H1 (cell line): Measurements from ENCODE around the gene B4GAT1. TPM values are rescaled to one million over a fixed set of nuclear protein-coding genes. Genes with fewer than 3 reads are reported as not detected.

Experiments
- CTCF ChIA-PET: fragments of 300-600 bp; sonication (Branson Sonifier 250); formaldehyde crosslinking; loops from one replicate; lab custom pipeline; 2021; ENCODE audit not compliant: partially characterized antibody; lab: Charles Lee
- POLR2A ChIA-PET: fragments of 300-600 bp; sonication (Branson Sonifier 250); formaldehyde crosslinking; loops from one replicate; lab custom pipeline; 2021; ENCODE audit warnings: inconsistent platforms; ENCODE audit not compliant: partially characterized antibody; lab: Charles Lee
- DNase-seq, 2 experiments: peaks; one replicate each; pipeline versions ENCODE4 v3.0.0 to v3.0.0-alpha.2; 2010 to 2022; ENCODE audit warnings: low spot score in 2 of 2, low read depth in 1 of 2, mixed read lengths in 1 of 2
- FAIRE-seq: peaks from 2 replicates; lab custom pipeline; 2011; peaks lifted over from hg19 to GRCh38; lab: Jason Lieb, UNC
- H2AFZ ChIP-seq: 2 replicates; pipeline ENCODE4 v1.8.1; 2012; ENCODE audit warnings: low read length, inconsistent platforms
- H2AK5ac ChIP-seq: 2 replicates; pipeline ENCODE4 v1.6.1; 2013; ENCODE audit warnings: low read depth, low read length
- H2BK120ac ChIP-seq: replicated peaks from 2 replicates; pipeline ENCODE3; 2013; ENCODE audit warnings: low read depth, low read length, inconsistent platforms
- H2BK12ac ChIP-seq: 2 replicates; pipeline ENCODE4 v1.6.1; 2013; ENCODE audit warnings: low read depth, low read length
- H2BK15ac ChIP-seq: 2 replicates; pipeline ENCODE4 v1.6.1; 2013; ENCODE audit warnings: low read length
- H2BK20ac ChIP-seq: 2 replicates; pipeline ENCODE4 v1.6.1; 2013; ENCODE audit warnings: low read length
- H2BK5ac ChIP-seq: 2 replicates; pipeline ENCODE4 v1.6.1; 2013; ENCODE audit warnings: low read depth, low read length
- H3K14ac ChIP-seq: 2 replicates; pipeline ENCODE4 v1.6.1; 2013; ENCODE audit warnings: inconsistent platforms; ENCODE audit not compliant: insufficient read length
- H3K18ac ChIP-seq: 2 replicates; pipeline ENCODE4 v1.6.1; 2013; ENCODE audit warnings: low read length; ENCODE audit errors: extremely low read depth
- H3K23ac ChIP-seq: 2 replicates; pipeline ENCODE4 v1.6.1; 2013; ENCODE audit warnings: inconsistent platforms; ENCODE audit not compliant: insufficient read length
- H3K23me2 ChIP-seq: 2 replicates; pipeline ENCODE4 v1.6.1; 2013; ENCODE audit warnings: low read depth, low read length
- H3K27ac ChIP-seq: 2 replicates; pipeline ENCODE4 v1.6.1; 2011; ENCODE audit warnings: low read depth, low read length, inconsistent platforms
- H3K27me3 ChIP-seq, 4 experiments: replicated peaks in 1 of 4; 1 replicate in 1 of 4; 2 replicates in 3 of 4; pipeline versions ENCODE4 v1.6.1 to v1.8.1; 2011 to 2013; ENCODE audit warnings: low read length in 3 of 4, mild to moderate bottlenecking in 3 of 4, inconsistent platforms in 2 of 4, mixed read lengths in 2 of 4, moderate library complexity in 1 of 4; ENCODE audit not compliant: control insufficient read depth in 3 of 4, insufficient read depth in 3 of 4; ENCODE audit errors: extremely low read depth in 1 of 4
- H3K36me3 ChIP-seq, 4 experiments: 2 replicates each; pipeline versions ENCODE4 v1.6.1 to v1.8.1; 2011 to 2013; ENCODE audit warnings: mild to moderate bottlenecking in 4 of 4, low read length in 3 of 4, moderate library complexity in 2 of 4, control low read depth in 1 of 4, inconsistent platforms in 1 of 4; ENCODE audit not compliant: insufficient read depth in 4 of 4, control insufficient read depth in 2 of 4
- H3K4ac ChIP-seq: replicated peaks from 2 replicates; pipeline ENCODE3; 2013; ENCODE audit warnings: low read length, low read depth, mixed read lengths, inconsistent platforms; ENCODE audit not compliant: insufficient read length
- H3K4me1 ChIP-seq, 4 experiments: replicated peaks in 1 of 4; 1 replicate in 1 of 4; 2 replicates in 3 of 4; pipeline versions ENCODE4 v1.6.1 to v1.8.1; 2011 to 2013; ENCODE audit warnings: low read length in 3 of 4, inconsistent platforms in 2 of 4, mixed read lengths in 1 of 4; ENCODE audit not compliant: insufficient read depth in 4 of 4, control insufficient read depth in 3 of 4
- H3K4me2 ChIP-seq, 2 experiments: 2 replicates each; pipeline versions ENCODE4 v1.6.1 to v1.8.1; 2011 to 2013; ENCODE audit warnings: low read depth in 2 of 2, low read length in 2 of 2, control low read depth in 1 of 2, inconsistent platforms in 1 of 2, mild to moderate bottlenecking in 1 of 2; ENCODE audit not compliant: insufficient read depth in 1 of 2
- H3K4me3 ChIP-seq, 4 experiments: fragments of 200-600, 300-600 bp in 1 of 4; sonication (generic), shearing (Covaris generic), sonication (Bioruptor Twin) in 1 of 4; 2 replicates each; pipeline versions ENCODE4 v1.5.1 to v1.8.1; 2011 to 2016; ENCODE audit warnings: low read length in 4 of 4, low read depth in 3 of 4, control low read depth in 2 of 4, inconsistent platforms in 2 of 4, mild to moderate bottlenecking in 2 of 4, mixed read lengths in 1 of 4, moderate library complexity in 1 of 4; ENCODE audit not compliant: insufficient read depth in 2 of 4; ENCODE audit errors: extremely low read depth in 1 of 4
- H3K56ac ChIP-seq: replicated peaks from 2 replicates; pipeline ENCODE3; 2013; ENCODE audit warnings: low read depth, mild to moderate bottlenecking, mixed read lengths, low read length, inconsistent platforms; ENCODE audit not compliant: insufficient read length
- H3K79me1 ChIP-seq: 2 replicates; pipeline ENCODE4 v1.6.1; 2013; ENCODE audit warnings: low read depth, low read length, control low read depth
- H3K79me2 ChIP-seq, 2 experiments: 2 replicates each; pipeline versions ENCODE4 v1.6.1 to v1.8.1; 2012 to 2013; ENCODE audit warnings: low read length in 2 of 2, mild to moderate bottlenecking in 2 of 2, inconsistent platforms in 1 of 2; ENCODE audit not compliant: insufficient read depth in 2 of 2, control insufficient read depth in 1 of 2
- H3K9ac ChIP-seq, 4 experiments: replicated peaks in 1 of 4; 1 replicate in 1 of 4; 2 replicates in 3 of 4; pipeline versions ENCODE4 v1.6.1 to v1.8.1; 2011 to 2013; ENCODE audit warnings: low read depth in 3 of 4, low read length in 3 of 4, control low read depth in 2 of 4, mild to moderate bottlenecking in 2 of 4, moderate library complexity in 2 of 4, inconsistent platforms in 1 of 4; ENCODE audit errors: extremely low read depth in 1 of 4
- H3K9me3 ChIP-seq, 2 experiments: 2 replicates each; pipeline versions ENCODE4 v1.6.1 to v1.8.1; 2012 to 2013; ENCODE audit warnings: mild to moderate bottlenecking in 2 of 2, moderate library complexity in 2 of 2, control low read depth in 1 of 2, inconsistent platforms in 1 of 2, low read depth in 1 of 2, low read length in 1 of 2, mixed read lengths in 1 of 2; ENCODE audit not compliant: insufficient read depth in 2 of 2
- H4K20me1 ChIP-seq, 2 experiments: replicated peaks in 1 of 2; 2 replicates each; pipeline versions ENCODE3 to v1.8.1; 2011 to 2013; ENCODE audit warnings: inconsistent platforms in 2 of 2, low read length in 2 of 2, mild to moderate bottlenecking in 1 of 2; ENCODE audit not compliant: insufficient read depth in 2 of 2, control insufficient read depth in 1 of 2
- H4K5ac ChIP-seq: 2 replicates; pipeline ENCODE4 v1.6.1; 2013; ENCODE audit warnings: low read length, low read depth, mixed read lengths, inconsistent platforms; ENCODE audit not compliant: insufficient read length
- H4K8ac ChIP-seq: 2 replicates; pipeline ENCODE4 v1.8.0; 2013; ENCODE audit warnings: mild to moderate bottlenecking, moderate library complexity, low read length, inconsistent platforms; ENCODE audit not compliant: insufficient read depth; ENCODE audit errors: extremely low read depth
- H4K91ac ChIP-seq: replicated peaks from 2 replicates; pipeline ENCODE3; 2013; ENCODE audit warnings: low read length, mixed read lengths, inconsistent platforms; ENCODE audit not compliant: insufficient read length
- EP300 ChIP-seq, 2 experiments: IDR thresholded peaks; 1 replicate in 1 of 2; 2 replicates in 1 of 2; pipeline ENCODE4 v1.6.1; 2011 to 2012; ENCODE audit warnings: low read depth in 2 of 2, low read length in 2 of 2, mild to moderate bottlenecking in 2 of 2, borderline replicate concordance in 1 of 2, inconsistent platforms in 1 of 2, moderate library complexity in 1 of 2
- HDAC2 ChIP-seq, 2 experiments: fragments of 300-600 bp in 1 of 2; sonication (generic) in 1 of 2; IDR thresholded peaks; 2 replicates each; pipeline ENCODE4 v1.6.1; 2011 to 2012; ENCODE audit warnings: low read depth in 2 of 2, low read length in 2 of 2, mild to moderate bottlenecking in 2 of 2, moderate library complexity in 2 of 2, borderline replicate concordance in 1 of 2, inconsistent platforms in 1 of 2
- HDAC6 ChIP-seq: IDR thresholded peaks from one replicate; pipeline ENCODE4 v1.7.1; 2012; ENCODE audit warnings: low read depth, mild to moderate bottlenecking, inconsistent platforms, low read length, moderate library complexity
- JUN ChIP-seq: IDR thresholded peaks from 2 replicates; pipeline ENCODE4 v1.6.1; 2011; ENCODE audit warnings: low read depth, mild to moderate bottlenecking, improper control_type of control experiment, low read length
- RNF2 ChIP-seq: fragments of 200-900, 300-1000 bp; sonication (generic); IDR thresholded peaks from 2 replicates; pipeline ENCODE4 v1.7.1; 2016; ENCODE audit warnings: borderline replicate concordance, low read depth, mild to moderate bottlenecking, antibody characterized with exemption, low read length; ENCODE audit not compliant: poor library complexity, severe bottlenecking; ENCODE audit errors: missing control alignments
- SP1 ChIP-seq: IDR thresholded peaks from 2 replicates; pipeline ENCODE4 v1.6.1; 2011; ENCODE audit warnings: low read depth, low read length
- SP2 ChIP-seq: IDR thresholded peaks from 2 replicates; pipeline ENCODE4 v1.6.1; 2012; ENCODE audit warnings: mild to moderate bottlenecking, low read length, inconsistent platforms
- SP4 ChIP-seq: IDR thresholded peaks from 2 replicates; pipeline ENCODE4 v1.6.1; 2012; ENCODE audit warnings: low read length, inconsistent platforms
- USF2 ChIP-seq: IDR thresholded peaks from 2 replicates; pipeline ENCODE4 v1.6.1; 2011; ENCODE audit warnings: low read length, improper control_type of control experiment
- WGBS, 2 experiments: shearing (Covaris generic) in 1 of 2; methylation state at CpG; one replicate each; pipeline versions ENCODE4 v1.1.6 to v1.1.7; 2013 to 2015; ENCODE audit warnings: low lambda C conversion rate in 2 of 2, mixed read lengths in 2 of 2, inconsistent platforms in 1 of 2, low coverage in 1 of 2, missing lambda C conversion rate in 1 of 2; ENCODE audit not compliant: insufficient replicate concordance in 2 of 2, insufficient coverage in 1 of 2, insufficient read length in 1 of 2; ENCODE audit errors: extremely low coverage in 1 of 2, missing lambda C conversion rate in 1 of 2; 5-methylcytosine and 5-hydroxymethylcytosine counted together
- polyA plus RNA-seq, 7 experiments: library from polyadenylated mRNA; depleted of rRNA in 3 of 7; stranded (reverse) in 5 of 7; unstranded in 2 of 7; fragments of >200 nt in 5 of 7; fragments of 200-250 nt in 2 of 7; gene quantifications; 1 replicate in 5 of 7; 2 replicates in 1 of 7; 4 replicates in 1 of 7; pipeline versions ENCODE4 v1.2.1 to v1.2.3, GENCODE V29; 2011 to 2013; ENCODE audit warnings: missing spikeins in 2 of 7, mixed read lengths in 2 of 7
- total RNA-seq: library from RNA; stranded (reverse); fragmentation: NEBNext Ultra II Directional; extraction: Animal tissue kit (Norgen Biotek cat#: 25700); gene quantifications from 2 replicates; pipeline ENCODE4 v1.2.1, GENCODE V29; 2021

Gene B4GAT1
- total and polyA plus RNA-seq, 2 of the 8 experiments (the other 6 are each of a cell fraction or from before 2014, with no cell fraction given) = 22.2 to 27.8 TPM

- Histone ChIP-seq H3K79me1 (no peaks in the 10 kb centered on the region), H2BK5ac (peak overlapping the region; percentile 85; the same call in 1 of the 2 replicates), H2AK5ac (peak overlapping the region; percentile 93; the same call in 1 of the 2 replicates), H3K23me2 (no peaks in the 10 kb centered on the region; the same call in 1 of the 2 replicates), H3K27me3 (no peaks in the 10 kb centered on the region; a peak in 2 of 7 replicates), H3K14ac (no peak overlapping the region), H3K23ac (no peak overlapping the region), H4K5ac (no peak overlapping the region), H3K4me1 (peaks cover 0 to 20% (median 14%) of the 10 kb centered on the region in 4 experiments; a peak in 6 of 7 replicates), H4K91ac (peak overlapping the region; percentile 20), H3K9me3 (no peaks in the 10 kb centered on the region), H2AFZ (no peak overlapping the region), H3K18ac (no peak overlapping the region), H3K4ac (peak overlapping the region; percentile 44), H3K4me3 (peak overlapping the region in 2 of 4 experiments; percentile 52 to 62; a peak in 3 of 8 replicates), H4K20me1 (no peaks in the 10 kb centered on the region), H2BK12ac (peak overlapping the region; percentile 75; the same call in 1 of the 2 replicates), H3K56ac (no peak overlapping the region), H3K36me3 (no peaks in the 10 kb centered on the region; a peak in 1 of 8 replicates), H2BK120ac (no peak overlapping the region), H3K79me2 (no peaks in the 10 kb centered on the region), H3K4me2 (peak overlapping the region; percentile 68 to 81; a peak in 2 of 4 replicates), H4K8ac (peak overlapping the region; percentile 71), H3K9ac (no peak overlapping the region), H2BK15ac (peak overlapping the region; percentile 98; the same call in 1 of the 2 replicates), H2BK20ac (no peak overlapping the region), H3K27ac (no peak overlapping the region)
- 85% methylated on average over 41 of the region's 42 CpGs; no CpG with 5 or more reads in 1 of the 2 experiments for WGBS, 2 experiments
- ChIA-PET POLR2A (interaction anchor here (0.6 to 8.5 kb wide), 13 partner anchors 11 to 533 kb away, joined by 3 to 61 read pairs (median 7); partner anchors contain the start of genes B4GAT1, BRMS1 and CD248), CTCF (interaction anchor here (0.8 to 8.7 kb wide), 18 partner anchors 11 to 144 kb away, joined by 3 to 242 read pairs (median 8); partner anchors contain the start of genes BRMS1, CD248 and YIF1A)
- FAIRE-seq (no peak), DNase-seq (no peak)
- no peak for TF ChIP-seq SP2
- no peak for TF ChIP-seq HDAC2 (IDR thresholded peaks at IDR 0.05; ENCODE audit: borderline replicate concordance in 1 of 2, low read depth in 2 of 2, low read length in 2 of 2)
- TF ChIP-seq RNF2 = no peak
- TF ChIP-seq JUN = no peak
- TF ChIP-seq EP300 (IDR thresholded peaks at IDR 0.05; ENCODE audit: borderline replicate concordance in 1 of 2, low read depth in 2 of 2, low read length in 2 of 2) = no peak
- TF ChIP-seq SP1 = no peak
- no peak for TF ChIP-seq HDAC6
- no peak for TF ChIP-seq SP4
- TF ChIP-seq USF2 = no peak
These were observed 12.6 kb downstream of the B4GAT1 start for GRCh38 chr11:66334605-66335442.
